HFF-Myc (cell line): ENCODE data around the gene ODC1.

Source experiments
- DNase-seq: peaks from one replicate; pipeline ENCODE4 v3.0.0-alpha.2; 2011; ENCODE audit warnings: low read depth; ENCODE audit errors: extremely low read depth
- H3K4me3 ChIP-seq: replicated peaks from 2 replicates; pipeline ENCODE4 v1.5.1; 2011; ENCODE audit warnings: low read depth, mild to moderate bottlenecking, control low read depth, low read length
- CTCF ChIP-seq: IDR thresholded peaks from 2 replicates; pipeline ENCODE4 v1.5.1; 2012; ENCODE audit warnings: mild to moderate bottlenecking, low read depth, low read length, control low read depth; ENCODE audit errors: missing control alignments

Gene ODC1

GRCh38 chr2:10477443-10478297 lies 29.5 kb upstream of the ODC1 start:
- TF ChIP-seq CTCF, result no peak
- DNase-seq, result no peak
- no peak overlapping the region for H3K4me3 ChIP-seq

- no peak overlapping the region for H3K4me3 ChIP-seq
- no peak for DNase-seq
- no peak for TF ChIP-seq CTCF
These were observed 28.8 kb upstream of the ODC1 start for GRCh38 chr2:10476723-10477442.

- TF ChIP-seq CTCF, result no peak
- no peak for DNase-seq
- H3K4me3 ChIP-seq, result no peak overlapping the region
These were observed 27.9 kb upstream of the ODC1 start for GRCh38 chr2:10475811-10476660.

GRCh38 chr2:10475221-10475722 lies 27.1 kb upstream of the ODC1 start:
- no peak for TF ChIP-seq CTCF
- no peak for DNase-seq
- H3K4me3 ChIP-seq, result no peak overlapping the region

- DNase-seq, result no peak
- no peak for TF ChIP-seq CTCF
These were observed 25.1 kb upstream of the ODC1 start for GRCh38 chr2:10473121-10473756.

GRCh38 chr2:10471955-10472354 lies 23.8 kb upstream of the ODC1 start:
- TF ChIP-seq CTCF, result no peak
- H3K4me3 ChIP-seq, result no peak overlapping the region
- no peak for DNase-seq

More at GRCh38 chr2:10473121-10473756, 25.1 kb upstream of the ODC1 start:
- no peak overlapping the region for H3K4me3 ChIP-seq
